Stimulated activated naive CD8-positive, alpha-beta T cell treated with anti-CD3 and anti-CD28 coated beads, Interleukin-15, Interleukin-2, amounts not matched to agents 100 U/mL and 50 U/mL, for 24 hours (primary cell): ENCODE results near the gene TBC1D5.
"Not testable (repeated sequence)": the region's sequence is repeated elsewhere in the genome, so short reads cannot be mapped to it uniquely, and the experiment has no call there.

Experiments
- ATAC-seq: fragments of 150-1000 bp; cut with Tn5 transposase; one replicate; pipeline ENCODE4 v1.10.0; 2021
- DNase-seq: peaks from one replicate; pipeline ENCODE4 v3.0.0; 2021

Gene TBC1D5

GRCh38 chr3:17714473-17714872 is 28.0 kb downstream of the TBC1D5 start:
- no peak for ATAC-seq

DNA sequence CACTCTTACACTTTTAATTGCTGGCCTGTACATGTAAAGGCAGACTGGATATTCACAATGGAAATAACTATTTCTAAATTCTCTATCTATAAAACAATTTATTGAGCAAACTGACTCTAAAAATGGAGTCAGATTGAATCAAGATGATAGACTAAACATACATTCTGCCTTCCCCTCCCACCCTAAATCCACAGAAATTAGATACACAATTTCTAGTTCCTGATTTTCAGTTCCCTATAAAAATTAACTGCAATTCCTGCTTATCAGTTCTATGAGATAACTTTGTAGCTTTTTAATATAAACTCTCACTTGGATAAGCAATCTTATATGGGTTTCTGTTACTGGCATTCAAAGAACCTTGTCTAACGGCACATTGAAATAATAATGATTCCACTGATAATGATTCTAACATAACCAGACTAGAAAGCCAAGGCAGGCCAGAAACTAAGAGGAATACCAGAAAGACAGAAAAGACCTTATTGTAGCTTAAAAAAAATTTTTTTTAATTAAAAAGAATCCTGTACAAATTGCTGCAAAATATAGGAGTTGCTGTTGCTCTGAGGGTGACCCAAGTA is 33.1 kb downstream of the TBC1D5 start:
- no peak for DNase-seq
- no peak for ATAC-seq

More at GRCh38 chr3:17714473-17714872, 28.0 kb downstream of the TBC1D5 start:
- no peak for DNase-seq

DNA sequence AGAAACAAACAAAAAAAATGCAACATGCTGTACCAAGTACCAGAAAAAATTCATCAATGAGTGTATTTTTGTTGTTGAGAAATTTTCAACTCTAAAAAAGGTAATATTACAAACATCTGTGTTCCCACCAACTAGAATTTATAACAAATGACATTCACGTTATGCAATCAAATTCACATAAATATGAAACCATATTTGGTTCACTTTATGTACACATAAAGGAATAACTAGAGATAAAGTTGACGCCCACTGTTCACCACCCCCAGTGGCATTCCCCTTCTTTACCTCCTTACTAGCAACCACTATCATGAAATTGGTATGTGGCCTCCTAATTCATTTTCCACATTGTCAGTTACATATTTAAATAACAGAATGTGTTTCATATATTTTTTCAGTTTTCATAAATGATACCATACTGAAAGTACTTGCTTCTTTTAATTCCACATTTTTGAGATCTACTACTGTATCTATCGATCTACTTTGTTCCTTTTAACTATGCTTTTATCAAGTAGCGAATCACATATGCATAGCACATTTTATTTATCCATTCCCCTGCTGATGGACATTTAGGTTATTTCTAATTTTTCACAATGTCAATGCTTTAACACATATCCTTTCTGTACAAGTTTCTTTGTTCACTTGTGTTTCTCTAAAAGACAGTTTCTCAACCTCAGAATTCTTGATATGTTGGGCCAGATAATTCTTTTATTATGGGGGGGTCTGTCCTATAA is 34.5 kb downstream of the TBC1D5 start:
- DNase-seq: no peak
- ATAC-seq: no peak

DNA sequence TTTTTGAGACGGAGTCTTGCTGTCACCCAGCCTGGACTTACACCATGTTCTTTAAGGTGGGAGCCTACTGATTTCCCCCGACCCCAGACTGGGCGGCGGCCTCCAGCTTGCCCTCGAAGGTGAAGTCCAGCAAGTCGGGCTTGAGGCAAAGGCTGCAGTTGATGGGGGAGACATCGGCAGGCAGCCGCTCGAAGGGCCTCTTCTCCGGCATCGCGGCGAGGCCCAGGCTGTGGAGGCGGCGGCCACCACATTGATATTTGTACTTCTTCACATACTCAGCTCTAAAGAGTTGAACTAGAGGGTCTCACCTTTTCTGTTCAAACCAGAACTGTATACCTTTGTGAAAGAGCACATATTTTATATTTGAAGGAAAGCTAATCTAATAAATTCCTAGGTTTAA is 36.4 kb downstream of the TBC1D5 start:
- DNase-seq, ATAC-seq: not testable (repeated sequence)

GRCh38 chr3:17699815-17700214 is 42.6 kb downstream of the TBC1D5 start:
- DNase-seq, ATAC-seq: not testable (repeated sequence)

- not testable (repeated sequence) for DNase-seq, ATAC-seq
These were observed 46.8 kb downstream of the TBC1D5 start for GRCh38 chr3:17695665-17696064.

DNA sequence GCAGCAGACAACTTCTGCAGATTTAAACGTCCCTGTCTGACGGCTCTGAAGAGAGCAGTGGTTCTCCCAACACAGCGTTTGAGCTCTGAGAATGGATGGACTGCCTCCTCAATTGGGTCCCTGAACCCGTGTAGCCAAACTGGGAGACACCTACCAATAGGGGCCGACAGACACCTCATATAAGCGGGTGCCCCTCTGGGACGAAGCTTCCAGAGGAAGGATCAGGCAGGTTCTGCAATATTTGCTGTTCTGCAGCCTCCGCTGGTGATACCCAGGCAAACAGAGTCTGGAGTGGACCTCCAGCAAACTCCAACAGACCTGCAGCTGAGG is 48.8 kb downstream of the TBC1D5 start:
- not testable (repeated sequence) for ATAC-seq, DNase-seq

- ATAC-seq: not testable (repeated sequence)
- DNase-seq: peak; percentile 8
These were observed 49.4 kb downstream of the TBC1D5 start for GRCh38 chr3:17692846-17693669.

DNA sequence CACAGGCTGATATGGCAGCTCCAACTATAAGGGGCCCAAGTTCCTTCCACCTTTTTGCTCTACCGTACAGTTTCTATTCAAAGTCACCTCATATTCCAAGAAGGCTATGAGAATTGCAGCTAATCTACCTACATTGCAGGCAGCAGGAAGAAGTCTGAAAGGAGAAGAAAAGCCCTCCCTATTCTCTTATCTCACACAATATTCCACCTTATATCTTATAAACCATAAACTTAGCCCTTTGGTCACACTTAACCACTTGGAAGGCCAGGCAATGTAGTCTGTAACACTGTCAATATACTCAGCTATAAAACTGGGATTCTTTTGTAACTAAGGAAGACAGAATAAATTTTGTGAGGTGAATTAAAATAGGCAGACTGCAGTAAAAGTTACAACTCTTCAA is 54.9 kb downstream of the TBC1D5 start:
- ATAC-seq: no peak
- DNase-seq: no peak

GRCh38 chr3:17686613-17687012 is 55.8 kb downstream of the TBC1D5 start:
- no peak for ATAC-seq
- DNase-seq: no peak

DNA sequence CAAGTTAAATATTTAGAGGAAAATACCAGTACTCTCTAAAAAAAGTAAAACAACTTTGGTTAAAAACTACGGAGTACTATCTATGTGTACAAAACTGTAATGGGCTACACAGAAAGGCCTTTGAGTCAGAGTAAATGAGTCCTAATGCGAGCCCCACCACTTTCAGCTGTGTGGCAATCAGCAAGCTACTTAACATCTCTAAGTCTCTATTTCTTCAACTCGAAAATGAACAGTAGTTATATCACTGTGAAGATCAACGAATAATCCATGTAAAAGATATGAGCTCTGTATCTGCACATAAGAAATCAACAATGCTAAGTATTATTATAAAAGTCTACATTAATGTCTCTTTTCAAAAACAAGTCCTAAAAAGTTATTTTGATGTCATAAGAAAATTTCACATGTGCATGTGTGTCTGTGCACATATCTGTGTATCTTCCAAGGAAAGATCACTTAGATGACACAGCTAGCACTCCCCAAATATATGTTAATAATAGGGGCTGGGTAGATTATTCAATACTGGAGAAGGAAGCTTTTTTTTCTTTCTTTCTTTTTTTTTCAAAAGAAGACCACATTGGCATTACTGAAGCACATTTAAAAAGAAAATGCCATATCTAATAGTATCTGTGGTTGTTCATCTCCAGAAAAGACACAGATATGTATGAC is 58.8 kb downstream of the TBC1D5 start:
- DNase-seq: no peak
- no peak for ATAC-seq

GRCh38 chr3:17680530-17680929 is 61.9 kb downstream of the TBC1D5 start:
- no peak for DNase-seq
- no peak for ATAC-seq

DNA sequence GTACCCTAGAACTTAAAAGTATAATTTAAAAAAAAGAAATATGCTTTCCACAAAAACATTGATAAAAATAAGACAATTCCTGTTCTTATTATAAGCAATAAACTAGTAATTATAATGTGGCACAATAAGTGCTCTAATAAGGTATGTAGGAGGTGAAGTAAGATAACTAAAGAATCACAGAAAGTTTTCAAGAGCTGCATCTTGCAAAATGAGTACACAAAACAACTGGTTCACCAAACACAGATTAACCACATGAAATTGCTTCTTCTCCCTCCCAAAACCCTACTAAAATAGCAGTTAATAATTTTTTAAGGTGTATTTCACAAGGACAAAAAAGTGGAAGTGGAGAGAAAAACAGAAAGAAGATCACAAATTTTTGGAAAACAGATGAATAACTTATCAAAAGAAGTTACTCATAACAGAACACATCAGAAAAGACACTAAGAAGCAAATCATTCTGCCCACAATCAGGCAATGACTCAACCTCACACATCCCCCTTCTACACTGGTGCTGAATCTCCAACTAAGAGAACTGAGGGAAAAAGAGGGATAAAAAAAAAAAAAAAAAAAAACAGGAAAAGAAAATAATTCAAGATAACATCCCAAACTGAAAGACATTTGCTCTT is 64.2 kb downstream of the TBC1D5 start:
- ATAC-seq (peak; percentile 77), DNase-seq (no peak)

- ATAC-seq (no peak), DNase-seq (no peak)
These were observed 68.2 kb downstream of the TBC1D5 start for GRCh38 chr3:17674082-17674686.

- ATAC-seq: no peak
These were observed 69.9 kb downstream of the TBC1D5 start for GRCh38 chr3:17672506-17672905.

DNA sequence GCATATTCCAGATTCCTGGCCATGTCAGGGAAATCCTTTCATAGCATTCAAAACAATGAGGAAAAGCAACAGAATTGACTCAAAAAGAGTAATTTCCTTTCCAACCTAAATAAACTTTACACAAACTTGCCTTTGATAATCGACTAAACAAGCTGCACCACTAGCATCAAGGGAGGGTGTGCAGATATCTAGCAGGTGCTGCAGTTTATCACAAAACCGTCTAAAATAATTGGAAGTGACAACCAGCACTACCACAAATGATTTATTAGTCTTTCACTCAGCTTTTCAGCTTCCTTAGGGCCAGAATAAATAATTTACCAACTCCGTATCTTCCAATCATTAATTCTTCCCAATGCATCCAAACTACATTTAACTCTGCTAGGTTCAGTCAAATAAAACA is 71.7 kb downstream of the TBC1D5 start:
- ATAC-seq (no peak), DNase-seq (no peak)

More at GRCh38 chr3:17672506-17672905, 69.9 kb downstream of the TBC1D5 start:
- DNase-seq: no peak

- DNase-seq: no peak
- ATAC-seq: peak; percentile 32
These were observed 77.5 kb downstream of the TBC1D5 start for GRCh38 chr3:17664923-17665322.

DNA sequence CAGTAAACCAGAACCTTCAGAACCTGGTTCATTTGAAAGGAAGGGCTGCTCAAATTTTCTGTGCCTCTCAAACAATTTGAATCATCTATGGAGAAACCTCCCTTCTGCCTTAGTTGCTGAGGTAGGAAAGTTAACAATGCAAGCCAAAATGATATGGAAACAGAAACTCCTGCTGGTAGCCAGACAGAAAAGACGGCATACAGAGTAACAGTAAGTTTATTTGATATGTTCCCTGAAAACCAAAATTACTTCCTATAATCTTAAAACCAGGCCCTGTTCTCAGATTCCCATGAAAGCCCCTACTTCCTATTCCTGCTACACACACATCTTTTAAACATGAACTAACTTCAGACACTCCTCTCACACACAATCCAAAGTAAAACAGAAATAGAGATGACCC is 86.2 kb downstream of the TBC1D5 start:
- no peak for DNase-seq
- no peak for ATAC-seq

GRCh38 chr3:17655743-17656142 is 86.7 kb downstream of the TBC1D5 start:
- ATAC-seq (no peak), DNase-seq (no peak)

DNA sequence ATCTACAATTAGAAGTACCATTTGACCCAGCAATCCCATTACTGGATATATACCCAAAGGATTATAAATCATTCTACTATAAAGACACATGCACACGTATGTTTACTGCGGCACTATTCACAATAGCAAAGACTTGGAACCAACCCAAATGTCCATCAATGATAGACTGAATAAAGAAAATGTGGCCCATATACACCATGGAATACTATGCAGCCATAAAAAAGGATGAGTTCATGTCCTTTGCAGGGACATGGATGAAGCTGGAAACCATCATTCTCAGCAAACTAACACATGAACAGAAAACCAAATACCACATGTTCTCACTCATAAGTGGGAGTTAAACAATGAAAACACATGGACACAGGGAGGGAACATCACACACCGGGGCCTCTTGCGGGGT is 92.7 kb downstream of the TBC1D5 start:
- not testable (repeated sequence) for ATAC-seq, DNase-seq

DNA sequence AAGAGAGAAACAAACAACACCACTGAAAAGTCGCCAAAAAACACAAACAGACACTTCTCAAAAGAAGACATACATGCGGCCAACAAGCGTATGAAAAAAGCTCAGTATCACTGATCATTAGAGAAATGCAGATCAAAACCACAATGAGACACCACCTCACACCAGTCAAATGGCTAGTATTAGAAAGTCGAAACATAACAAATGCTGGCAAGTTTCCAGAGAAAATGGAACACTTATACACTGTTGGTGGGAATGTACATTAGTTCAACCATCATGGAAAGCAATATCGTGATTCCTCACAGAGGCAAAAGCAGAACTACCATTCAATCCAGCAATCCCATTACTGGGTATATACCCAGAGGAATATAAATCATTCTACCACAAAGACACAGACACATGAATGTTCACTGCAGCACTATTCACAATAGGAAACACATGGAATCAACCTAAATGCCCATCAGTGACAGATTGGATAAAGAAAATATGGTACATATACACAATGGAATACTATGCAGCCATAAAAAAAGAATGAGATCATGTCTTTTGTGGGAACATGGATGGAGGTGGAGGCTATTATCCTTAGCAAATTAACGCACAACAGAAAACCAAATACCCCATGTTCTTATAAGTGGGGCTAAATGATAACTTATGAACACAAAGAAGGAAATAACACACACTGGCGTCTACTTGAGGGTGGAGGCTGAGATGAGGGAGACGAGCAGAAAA is 93.6 kb downstream of the TBC1D5 start:
- ATAC-seq, DNase-seq: not testable (repeated sequence)
